A549 (cell line): Measurements from ENCODE around the gene CCDC142. TPM values are rescaled to one million over a fixed set of nuclear protein-coding genes. Genes with fewer than 3 reads are reported as not detected.

Source experiments
- ATAC-seq, 2 experiments: fragments of 200-7000 bp in 1 of 2; fragments of >200 bp in 1 of 2; cut with Nextera tagmentation in 1 of 2; cut with Tn5 transposase in 1 of 2; 3 replicates each; pipeline versions ENCODE4 v1.8.0 to v1.9.1; 2018 to 2020; ENCODE audit warnings: mild to moderate bottlenecking in 1 of 2, moderate library complexity in 1 of 2
- CTCF ChIA-PET: fragments of 300-600 bp; sonication (Branson Sonifier 250); formaldehyde crosslinking; extraction: SDS; loops from one replicate; lab custom pipeline; 2021; ENCODE audit warnings: antibody characterized with exemption, inconsistent platforms; lab: Yijun Ruan, JAX
- POLR2A ChIA-PET: fragments of 350-600 bp; formaldehyde crosslinking; extraction: SDS; loops from one replicate; lab custom pipeline; 2021; ENCODE audit warnings: antibody characterized with exemption, inconsistent platforms; lab: Yijun Ruan, JAX
- DNase-seq, 2 experiments: peaks; one replicate each; pipeline versions ENCODE4 v3.0.0 to v3.0.0-alpha.2; 2011 to 2016; ENCODE audit warnings: low read depth in 1 of 2, low spot score in 1 of 2
- FAIRE-seq: peaks from 2 replicates; lab custom pipeline; 2011; peaks lifted over from hg19 to GRCh38; lab: Jason Lieb, UNC
- H3K27ac ChIP-seq, 2 experiments: fragments of >200 bp; sonication (Bioruptor Twin); formaldehyde crosslinking; 3 replicates each; pipeline ENCODE4 v1.5.1; 2016 to 2017
- H3K4me1 ChIP-seq: fragments of >200 bp; sonication (Bioruptor Twin); formaldehyde crosslinking; 3 replicates; pipeline ENCODE4 v1.6.1; 2016
- H3K4me2 ChIP-seq: fragments of >200 bp; sonication (Bioruptor Twin); formaldehyde crosslinking; 3 replicates; pipeline ENCODE4 v1.6.1; 2016
- H3K4me3 ChIP-seq: fragments of >200 bp; sonication (Bioruptor Twin); formaldehyde crosslinking; 3 replicates; pipeline ENCODE4 v1.5.1; 2016
- H3K9me3 ChIP-seq: fragments of >200 bp; sonication (Bioruptor Twin); formaldehyde crosslinking; 3 replicates; pipeline ENCODE4 v1.6.1; 2016
- BCL3 ChIP-seq: fragments of >200 bp; sonication (Bioruptor Twin); formaldehyde crosslinking; IDR thresholded peaks from 3 replicates; pipeline ENCODE4 v1.6.1; 2016
- CHD2 ChIP-seq: fragments of 150-350 bp; IDR thresholded peaks from 2 replicates; pipeline ENCODE4 v1.6.1; 2014; ENCODE audit warnings: low read length; ENCODE audit not compliant: partially characterized antibody
- CTCF ChIP-seq: fragments of >200 bp; sonication (Bioruptor Twin); formaldehyde crosslinking; IDR thresholded peaks from 3 replicates; pipeline ENCODE4 v1.5.1; 2016
- E2F6 ChIP-seq: IDR thresholded peaks from 2 replicates; pipeline ENCODE4 v1.6.1; 2012; ENCODE audit warnings: low read depth, borderline replicate concordance
- EHMT2 ChIP-seq: fragments of 200-600 bp; sonication (generic); IDR thresholded peaks from 2 replicates; pipeline ENCODE4 v1.6.1; 2016; ENCODE audit warnings: antibody characterized with exemption, low read depth, mild to moderate bottlenecking, moderate library complexity
- ELK1 ChIP-seq: fragments of 150-350 bp; IDR thresholded peaks from 2 replicates; pipeline ENCODE4 v1.6.1; 2014; ENCODE audit warnings: low read depth, mild to moderate bottlenecking, low read length
- FOXS1 ChIP-seq: fragments of 250-450 bp; sonication (Bioruptor Pico); IDR thresholded peaks from 2 replicates; pipeline ENCODE4 v1.5.0; 2020; ENCODE audit warnings: mild to moderate bottlenecking, moderate library complexity
- HDAC2 ChIP-seq: fragments of 200-600 bp; sonication (generic); IDR thresholded peaks from 2 replicates; pipeline ENCODE4 v1.6.1; 2016
- HEYL ChIP-seq: fragments of 250-450 bp; sonication (Bioruptor Pico); IDR thresholded peaks from 2 replicates; pipeline ENCODE4 v1.8.0; 2021; ENCODE audit warnings: mild to moderate bottlenecking, moderate library complexity
- HOXA7 ChIP-seq: fragments of 250-450 bp; sonication (Bioruptor Pico); IDR thresholded peaks from 2 replicates; pipeline ENCODE4 v1.5.0; 2020; ENCODE audit warnings: mild to moderate bottlenecking, moderate library complexity
- HOXB13 ChIP-seq: fragments of 250-450 bp; sonication (Bioruptor Pico); IDR thresholded peaks from 2 replicates; pipeline ENCODE4 v1.5.0; 2020; ENCODE audit warnings: low read depth, mild to moderate bottlenecking, moderate library complexity
- HOXB5 ChIP-seq: fragments of 250-450 bp; sonication (Bioruptor Pico); IDR thresholded peaks from 2 replicates; pipeline ENCODE4 v1.5.0; 2020; ENCODE audit warnings: mild to moderate bottlenecking, moderate library complexity
- KDM1A ChIP-seq: fragments of 200-600 bp; sonication (generic); IDR thresholded peaks from 2 replicates; pipeline ENCODE4 v1.6.1; 2016; ENCODE audit warnings: low read depth, mild to moderate bottlenecking
- KDM5A ChIP-seq: fragments of 200-600 bp; sonication (generic); IDR thresholded peaks from 2 replicates; pipeline ENCODE4 v1.6.1; 2016; ENCODE audit warnings: antibody characterized with exemption, mild to moderate bottlenecking
- MAFK ChIP-seq: fragments of 450-650 bp; IDR thresholded peaks from 2 replicates; pipeline ENCODE4 v1.6.1; 2014; ENCODE audit not compliant: partially characterized antibody
- MAZ ChIP-seq: fragments of 150-350 bp; IDR thresholded peaks from 2 replicates; pipeline ENCODE4 v1.6.1; 2014; ENCODE audit warnings: antibody characterized with exemption, low read depth, low read length, borderline replicate concordance
- NR3C1 ChIP-seq: fragments of >200 bp; sonication (Bioruptor Twin); formaldehyde crosslinking; IDR thresholded peaks from 3 replicates; pipeline ENCODE4 v1.6.1; 2017
- RAD21 ChIP-seq, 2 experiments: fragments of >200 bp in 1 of 2; sonication (Bioruptor Twin) in 1 of 2; formaldehyde crosslinking in 1 of 2; IDR thresholded peaks in 1 of 2; conservative IDR thresholded peaks in 1 of 2; 2 replicates in 1 of 2; 3 replicates in 1 of 2; pipeline ENCODE4 v1.6.1; 2012 to 2018; ENCODE audit warnings: inconsistent platforms in 1 of 2
- RCOR1 ChIP-seq: fragments of 150-350 bp; IDR thresholded peaks from 2 replicates; pipeline ENCODE4 v1.6.1; 2014; ENCODE audit warnings: antibody characterized with exemption, low read length, low read depth
- REST ChIP-seq: fragments of 200-600 bp; sonication (generic); IDR thresholded peaks from 2 replicates; pipeline ENCODE4 v1.6.1; 2016; ENCODE audit warnings: antibody characterized with exemption, mild to moderate bottlenecking, moderate library complexity
- RFX5 ChIP-seq: fragments of 450-650 bp; IDR thresholded peaks from 2 replicates; pipeline ENCODE4 v1.7.1; 2014; ENCODE audit warnings: antibody characterized with exemption, mild to moderate bottlenecking, moderate library complexity
- RNF2 ChIP-seq: fragments of 200-600 bp; sonication (generic); IDR thresholded peaks from 2 replicates; pipeline ENCODE4 v1.6.1; 2016; ENCODE audit warnings: low read depth, mild to moderate bottlenecking, antibody characterized with exemption, moderate library complexity, borderline replicate concordance
- SMC3 ChIP-seq: fragments of >200 bp; sonication (Bioruptor Twin); formaldehyde crosslinking; IDR thresholded peaks from 3 replicates; pipeline ENCODE4 v1.6.1; 2018; ENCODE audit warnings: inconsistent platforms
- TFCP2L1 ChIP-seq: fragments of 250-450 bp; sonication (Bioruptor Pico); IDR thresholded peaks from 2 replicates; pipeline ENCODE4 v1.5.0; 2021; ENCODE audit warnings: mild to moderate bottlenecking
- TP53 ChIP-seq: fragments of 250-450 bp; sonication (Bioruptor Pico); IDR thresholded peaks from 2 replicates; pipeline ENCODE4 v1.5.0; 2021; ENCODE audit warnings: mild to moderate bottlenecking, moderate library complexity
- ZFP36 ChIP-seq: fragments of 450-650 bp; IDR thresholded peaks from 2 replicates; pipeline ENCODE4 v1.6.1; 2014; ENCODE audit warnings: borderline replicate concordance; ENCODE audit not compliant: partially characterized antibody
- ZNF302 ChIP-seq: fragments of 250-450 bp; sonication (Bioruptor Pico); IDR thresholded peaks from 2 replicates; pipeline ENCODE4 v1.9.0; 2021; ENCODE audit warnings: inconsistent platforms, mild to moderate bottlenecking, moderate library complexity
- WGBS: methylation state at CpG from one replicate; pipeline ENCODE4 v1.1.6; 2017; ENCODE audit errors: missing lambda C conversion rate; 5-methylcytosine and 5-hydroxymethylcytosine counted together
- polyA plus RNA-seq, 4 experiments: library from polyadenylated mRNA; depleted of rRNA in 3 of 4; stranded (reverse); fragments of >200 nt; fragmentation: RNase III in 1 of 4; extraction: RNeasy Plus Mini Kit Qiagen cat#74134 plus additional on column Dnase treatment in 1 of 4; gene quantifications; 2 replicates in 3 of 4; 3 replicates in 1 of 4; pipeline ENCODE4 v1.2.3, GENCODE V29; 2011 to 2017

Gene CCDC142
- polyA plus RNA-seq, 2 of the 4 experiments (the other 2 are of a cell fraction) = 6.8 to 12.8 TPM

- TF ChIP-seq FOXS1 (CRISPR knock-in tag) (peak; percentile 88), MAZ (no peak), HEYL (CRISPR knock-in tag) (no peak)
Measured at GRCh38 chr2:74458132-74458937, 24.5 kb downstream of the CCDC142 start, which contains the start of gene WBP1 (continued).

GRCh38 chr2:74457549-74458131 is 25.2 kb downstream of the CCDC142 start:
- DNase-seq = peak; percentile 53 to 74
- H3K4me2 ChIP-seq = peak overlapping the region; percentile 85
- ChIA-PET CTCF (interaction anchor here (1.3 to 3.7 kb wide), 6 partner anchors 8 to 130 kb away, joined by 5 to 20 read pairs (median 7); partner anchors contain the start of genes CCDC142, MOGS and TTC31), POLR2A (interaction anchor here (0.6 to 3.3 kb wide), 12 partner anchors 11 to 721 kb away, joined by 3 to 37 read pairs (median 6); partner anchors contain the start of genes AUP1, C2orf81, CCDC142 and HTRA2)
- peak; percentile 40 to 47 for ATAC-seq
- peaks cover 25% of the 10 kb centered on the region for H3K4me1 ChIP-seq
- H3K4me3 ChIP-seq = peak overlapping the region; percentile 70
- 2% methylated on average over 27 of the region's 46 CpGs for WGBS
- H3K9me3 ChIP-seq = no peaks in the 10 kb centered on the region
- H3K27ac ChIP-seq = peak overlapping the region; percentile 87 to 92
- no peak for FAIRE-seq
- TF ChIP-seq CTCF (no peak), TFCP2L1 (0 out of 2 replicates have a peak, but pooled peaks have one; percentile 44), TP53 (CRISPR knock-in tag) (peak; percentile 85), HOXB13 (CRISPR knock-in tag) (no peak), ZNF302 (CRISPR knock-in tag) (no peak), CHD2 (no peak), MAFK (no peak), SMC3 (no peak), KDM5A (peak; percentile 56; the same call in 1 of the 2 replicates), ELK1 (no peak), HDAC2 (peak; percentile 55; the same call in 1 of the 2 replicates), NR3C1 (no peak), KDM1A (peak; percentile 17; the same call in 1 of the 2 replicates), REST (no peak), HOXB5 (CRISPR knock-in tag) (no peak), RCOR1 (no peak), RNF2 (peak; percentile 33; the same call in 1 of the 2 replicates), BCL3 (no peak; the same call in 2 of the 3 replicates), RAD21 (conservative IDR thresholded peaks at IDR 0.05 in 1 of 2, IDR thresholded peaks at IDR 0.05 in 1 of 2) (0 out of 5 replicates have a peak, but pooled peaks of 1 of the 2 experiments have one; percentile 16), RFX5 (no peak), E2F6 (peak; percentile 4; the same call in 1 of the 2 replicates), MAZ (no peak), ZFP36 (no peak), EHMT2 (no peak), HOXA7 (0 out of 2 replicates have a peak, but pooled peaks have one; percentile 27)
